Hepatocyte (in vitro differentiated cells): ENCODE results near the gene ANKRD11.

Experiments used
- EZH2 ChIP-seq: fragments of 200-600 bp; sonication (generic); IDR thresholded peaks from 2 replicates; pipeline ENCODE4 v1.6.1; 2016; ENCODE audit warnings: antibody characterized with exemption, mild to moderate bottlenecking, borderline replicate concordance
- EZH2phosphoT487 ChIP-seq: fragments of 200-600 bp; sonication (generic); IDR thresholded peaks from one replicate; pipeline ENCODE4 v1.6.1; 2018; ENCODE audit warnings: antibody characterized with exemption, mild to moderate bottlenecking, low read depth, moderate library complexity; ENCODE audit not compliant: unreplicated experiment, severe bottlenecking
- TF ChIP-seq, protein P1 (sequence below): fragments of 200-600 bp; sonication (generic); IDR thresholded peaks from 2 replicates; pipeline ENCODE4 v1.5.1; 2016; ENCODE audit warnings: antibody characterized with exemption, mild to moderate bottlenecking; ENCODE audit not compliant: poor library complexity

GRCh38 chr16:89417352-89417751 is 73.0 kb downstream of the ANKRD11 start:
- TF ChIP-seq, protein P1, sequence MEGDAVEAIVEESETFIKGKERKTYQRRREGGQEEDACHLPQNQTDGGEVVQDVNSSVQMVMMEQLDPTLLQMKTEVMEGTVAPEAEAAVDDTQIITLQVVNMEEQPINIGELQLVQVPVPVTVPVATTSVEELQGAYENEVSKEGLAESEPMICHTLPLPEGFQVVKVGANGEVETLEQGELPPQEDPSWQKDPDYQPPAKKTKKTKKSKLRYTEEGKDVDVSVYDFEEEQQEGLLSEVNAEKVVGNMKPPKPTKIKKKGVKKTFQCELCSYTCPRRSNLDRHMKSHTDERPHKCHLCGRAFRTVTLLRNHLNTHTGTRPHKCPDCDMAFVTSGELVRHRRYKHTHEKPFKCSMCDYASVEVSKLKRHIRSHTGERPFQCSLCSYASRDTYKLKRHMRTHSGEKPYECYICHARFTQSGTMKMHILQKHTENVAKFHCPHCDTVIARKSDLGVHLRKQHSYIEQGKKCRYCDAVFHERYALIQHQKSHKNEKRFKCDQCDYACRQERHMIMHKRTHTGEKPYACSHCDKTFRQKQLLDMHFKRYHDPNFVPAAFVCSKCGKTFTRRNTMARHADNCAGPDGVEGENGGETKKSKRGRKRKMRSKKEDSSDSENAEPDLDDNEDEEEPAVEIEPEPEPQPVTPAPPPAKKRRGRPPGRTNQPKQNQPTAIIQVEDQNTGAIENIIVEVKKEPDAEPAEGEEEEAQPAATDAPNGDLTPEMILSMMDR = no peak
- no peak for TF ChIP-seq EZH2
- TF ChIP-seq EZH2phosphoT487 = no peak
